ENCODE results near the gene EXOC3. TPM values are rescaled to one million over a fixed set of nuclear protein-coding genes. Genes with fewer than 3 reads are reported as not detected.

Gene EXOC3
- total RNA-seq, 1 experiment from 2014 or later = 60.1 TPM

DNA sequence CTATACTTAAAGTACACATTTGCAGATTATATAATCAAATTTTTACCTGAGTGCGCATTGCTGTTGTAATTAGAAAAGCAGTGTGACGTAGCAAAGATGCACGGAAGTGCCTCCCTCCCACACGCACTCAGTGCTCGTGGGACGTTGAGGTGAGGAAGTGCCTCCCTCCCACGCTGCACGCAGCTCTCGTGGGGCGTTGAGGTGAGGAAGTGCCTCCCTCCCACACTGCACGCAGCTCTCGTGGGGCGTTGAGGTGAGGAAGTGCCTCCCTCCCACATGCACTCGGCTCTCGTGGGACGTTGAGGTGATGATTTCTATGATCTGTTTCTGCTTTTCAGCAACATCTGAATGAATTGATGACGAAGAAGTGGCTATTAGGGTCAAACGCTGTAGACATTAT is 21.0 kb downstream of the EXOC3 start:
- DNase-seq (ENCODE audit: low spot score) = peak; percentile 6
- peaks cover 40% of the 10 kb centered on the region for H3K36me3 Mint-ChIP-seq
- POLR2A ChIA-PET = no interaction called here
- H3K27ac Mint-ChIP-seq = no peak overlapping the region
- CTCF ChIA-PET = interaction anchor here (1.4 kb wide), 1 partner anchor 18 kb away, joined by 5 read pairs; no protein-coding TSS in a partner anchor
- no peak for ATAC-seq
- TF ChIP-seq ZNF263 (CRISPR knock-in tag; IDR thresholded peaks at IDR 0.05; ENCODE audit: low read depth) = no peak
- TF ChIP-seq CBFB (CRISPR knock-in tag; IDR thresholded peaks at IDR 0.05; ENCODE audit: low read depth) = no peak
- TF ChIP-seq ETV6 (CRISPR knock-in tag; IDR thresholded peaks at IDR 0.05) = no peak
- TF ChIP-seq ZNF671 (CRISPR knock-in tag; IDR thresholded peaks at IDR 0.05) = no peak
- TF ChIP-seq, protein P1, sequence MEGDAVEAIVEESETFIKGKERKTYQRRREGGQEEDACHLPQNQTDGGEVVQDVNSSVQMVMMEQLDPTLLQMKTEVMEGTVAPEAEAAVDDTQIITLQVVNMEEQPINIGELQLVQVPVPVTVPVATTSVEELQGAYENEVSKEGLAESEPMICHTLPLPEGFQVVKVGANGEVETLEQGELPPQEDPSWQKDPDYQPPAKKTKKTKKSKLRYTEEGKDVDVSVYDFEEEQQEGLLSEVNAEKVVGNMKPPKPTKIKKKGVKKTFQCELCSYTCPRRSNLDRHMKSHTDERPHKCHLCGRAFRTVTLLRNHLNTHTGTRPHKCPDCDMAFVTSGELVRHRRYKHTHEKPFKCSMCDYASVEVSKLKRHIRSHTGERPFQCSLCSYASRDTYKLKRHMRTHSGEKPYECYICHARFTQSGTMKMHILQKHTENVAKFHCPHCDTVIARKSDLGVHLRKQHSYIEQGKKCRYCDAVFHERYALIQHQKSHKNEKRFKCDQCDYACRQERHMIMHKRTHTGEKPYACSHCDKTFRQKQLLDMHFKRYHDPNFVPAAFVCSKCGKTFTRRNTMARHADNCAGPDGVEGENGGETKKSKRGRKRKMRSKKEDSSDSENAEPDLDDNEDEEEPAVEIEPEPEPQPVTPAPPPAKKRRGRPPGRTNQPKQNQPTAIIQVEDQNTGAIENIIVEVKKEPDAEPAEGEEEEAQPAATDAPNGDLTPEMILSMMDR (IDR thresholded peaks at IDR 0.05) = no peak
- TF ChIP-seq, protein P2, sequence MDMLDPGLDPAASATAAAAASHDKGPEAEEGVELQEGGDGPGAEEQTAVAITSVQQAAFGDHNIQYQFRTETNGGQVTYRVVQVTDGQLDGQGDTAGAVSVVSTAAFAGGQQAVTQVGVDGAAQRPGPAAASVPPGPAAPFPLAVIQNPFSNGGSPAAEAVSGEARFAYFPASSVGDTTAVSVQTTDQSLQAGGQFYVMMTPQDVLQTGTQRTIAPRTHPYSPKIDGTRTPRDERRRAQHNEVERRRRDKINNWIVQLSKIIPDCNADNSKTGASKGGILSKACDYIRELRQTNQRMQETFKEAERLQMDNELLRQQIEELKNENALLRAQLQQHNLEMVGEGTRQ (CRISPR knock-in tag; IDR thresholded peaks at IDR 0.05) = no peak
- no peak for TF ChIP-seq EMX1 (CRISPR knock-in tag; IDR thresholded peaks at IDR 0.05)
- TF ChIP-seq, protein P3, sequence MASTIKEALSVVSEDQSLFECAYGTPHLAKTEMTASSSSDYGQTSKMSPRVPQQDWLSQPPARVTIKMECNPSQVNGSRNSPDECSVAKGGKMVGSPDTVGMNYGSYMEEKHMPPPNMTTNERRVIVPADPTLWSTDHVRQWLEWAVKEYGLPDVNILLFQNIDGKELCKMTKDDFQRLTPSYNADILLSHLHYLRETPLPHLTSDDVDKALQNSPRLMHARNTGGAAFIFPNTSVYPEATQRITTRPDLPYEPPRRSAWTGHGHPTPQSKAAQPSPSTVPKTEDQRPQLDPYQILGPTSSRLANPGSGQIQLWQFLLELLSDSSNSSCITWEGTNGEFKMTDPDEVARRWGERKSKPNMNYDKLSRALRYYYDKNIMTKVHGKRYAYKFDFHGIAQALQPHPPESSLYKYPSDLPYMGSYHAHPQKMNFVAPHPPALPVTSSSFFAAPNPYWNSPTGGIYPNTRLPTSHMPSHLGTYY (CRISPR knock-in tag; IDR thresholded peaks at IDR 0.05) = no peak
- TF ChIP-seq MXD4 (CRISPR knock-in tag; IDR thresholded peaks at IDR 0.05; ENCODE audit: borderline replicate concordance) = no peak
- no peak for TF ChIP-seq ATF1 (CRISPR knock-in tag; IDR thresholded peaks at IDR 0.05)
- TF ChIP-seq SOX15 (CRISPR knock-in tag; IDR thresholded peaks at IDR 0.05) = no peak
- TF ChIP-seq ZNF138 (CRISPR knock-in tag; conservative IDR thresholded peaks at IDR 0.05) = no peak
- no peak for TF ChIP-seq TEAD4 (CRISPR knock-in tag; IDR thresholded peaks at IDR 0.05)
- TF ChIP-seq, protein P4, sequence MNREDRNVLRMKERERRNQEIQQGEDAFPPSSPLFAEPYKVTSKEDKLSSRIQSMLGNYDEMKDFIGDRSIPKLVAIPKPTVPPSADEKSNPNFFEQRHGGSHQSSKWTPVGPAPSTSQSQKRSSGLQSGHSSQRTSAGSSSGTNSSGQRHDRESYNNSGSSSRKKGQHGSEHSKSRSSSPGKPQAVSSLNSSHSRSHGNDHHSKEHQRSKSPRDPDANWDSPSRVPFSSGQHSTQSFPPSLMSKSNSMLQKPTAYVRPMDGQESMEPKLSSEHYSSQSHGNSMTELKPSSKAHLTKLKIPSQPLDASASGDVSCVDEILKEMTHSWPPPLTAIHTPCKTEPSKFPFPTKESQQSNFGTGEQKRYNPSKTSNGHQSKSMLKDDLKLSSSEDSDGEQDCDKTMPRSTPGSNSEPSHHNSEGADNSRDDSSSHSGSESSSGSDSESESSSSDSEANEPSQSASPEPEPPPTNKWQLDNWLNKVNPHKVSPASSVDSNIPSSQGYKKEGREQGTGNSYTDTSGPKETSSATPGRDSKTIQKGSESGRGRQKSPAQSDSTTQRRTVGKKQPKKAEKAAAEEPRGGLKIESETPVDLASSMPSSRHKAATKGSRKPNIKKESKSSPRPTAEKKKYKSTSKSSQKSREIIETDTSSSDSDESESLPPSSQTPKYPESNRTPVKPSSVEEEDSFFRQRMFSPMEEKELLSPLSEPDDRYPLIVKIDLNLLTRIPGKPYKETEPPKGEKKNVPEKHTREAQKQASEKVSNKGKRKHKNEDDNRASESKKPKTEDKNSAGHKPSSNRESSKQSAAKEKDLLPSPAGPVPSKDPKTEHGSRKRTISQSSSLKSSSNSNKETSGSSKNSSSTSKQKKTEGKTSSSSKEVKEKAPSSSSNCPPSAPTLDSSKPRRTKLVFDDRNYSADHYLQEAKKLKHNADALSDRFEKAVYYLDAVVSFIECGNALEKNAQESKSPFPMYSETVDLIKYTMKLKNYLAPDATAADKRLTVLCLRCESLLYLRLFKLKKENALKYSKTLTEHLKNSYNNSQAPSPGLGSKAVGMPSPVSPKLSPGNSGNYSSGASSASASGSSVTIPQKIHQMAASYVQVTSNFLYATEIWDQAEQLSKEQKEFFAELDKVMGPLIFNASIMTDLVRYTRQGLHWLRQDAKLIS (CRISPR knock-in tag; IDR thresholded peaks at IDR 0.05; ENCODE audit: borderline replicate concordance) = no peak
- TF ChIP-seq HMGA2 (CRISPR knock-in tag; IDR thresholded peaks at IDR 0.05) = no peak
- H3K4me1 Mint-ChIP-seq = no peaks in the 10 kb centered on the region
- H3K4me3 Mint-ChIP-seq = no peak overlapping the region
- no peaks in the 10 kb centered on the region for H3K27me3 Mint-ChIP-seq (ENCODE audit: low read depth)
- H3K9me3 Mint-ChIP-seq = no peaks in the 10 kb centered on the region

DNA sequence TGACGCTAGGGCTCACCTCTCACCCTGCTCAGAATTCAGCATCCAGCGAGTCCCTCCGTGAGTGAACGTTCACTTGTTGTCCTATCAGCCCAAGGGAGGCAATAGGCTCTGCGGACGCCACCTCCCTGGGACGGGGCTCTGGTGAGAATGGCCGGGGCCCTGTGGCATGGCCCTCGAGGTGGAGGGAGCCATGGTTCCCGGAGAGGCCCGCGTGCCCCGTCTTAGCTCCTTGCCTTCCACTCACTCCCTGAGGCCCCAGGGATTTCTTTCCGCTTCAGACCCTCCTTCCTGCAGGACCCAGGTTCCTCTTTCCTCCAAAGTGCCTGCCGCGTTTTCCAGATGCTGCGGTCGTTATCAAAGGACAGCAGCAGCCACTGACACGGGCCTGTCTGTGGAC is 21.5 kb downstream of the EXOC3 start:
- H3K4me3 Mint-ChIP-seq = no peak overlapping the region
- CTCF ChIA-PET = interaction anchor here (0.9 to 1.4 kb wide), 2 partner anchors 18 to 33 kb away, joined by 4 to 5 read pairs; no protein-coding TSS in a partner anchor
- DNase-seq (ENCODE audit: low spot score) = peak; percentile 10
- H3K9me3 Mint-ChIP-seq = no peaks in the 10 kb centered on the region
- POLR2A ChIA-PET = no interaction called here
- H3K27me3 Mint-ChIP-seq (ENCODE audit: low read depth) = no peaks in the 10 kb centered on the region
- H3K4me1 Mint-ChIP-seq = no peaks in the 10 kb centered on the region
- no peak for ATAC-seq
- TF ChIP-seq SP1 (CRISPR knock-in tag; conservative IDR thresholded peaks at IDR 0.05) = no peak
- no peak for TF ChIP-seq ZNF219 (CRISPR knock-in tag; IDR thresholded peaks at IDR 0.05; ENCODE audit: borderline replicate concordance)
- TF ChIP-seq MXD4 (CRISPR knock-in tag; IDR thresholded peaks at IDR 0.05; ENCODE audit: borderline replicate concordance) = no peak
- TF ChIP-seq TCF7 (CRISPR knock-in tag; IDR thresholded peaks at IDR 0.05; ENCODE audit: low read depth) = no peak
- no peak for TF ChIP-seq KAT7 (CRISPR knock-in tag; IDR thresholded peaks at IDR 0.05; ENCODE audit: borderline replicate concordance)
- TF ChIP-seq, protein P5, sequence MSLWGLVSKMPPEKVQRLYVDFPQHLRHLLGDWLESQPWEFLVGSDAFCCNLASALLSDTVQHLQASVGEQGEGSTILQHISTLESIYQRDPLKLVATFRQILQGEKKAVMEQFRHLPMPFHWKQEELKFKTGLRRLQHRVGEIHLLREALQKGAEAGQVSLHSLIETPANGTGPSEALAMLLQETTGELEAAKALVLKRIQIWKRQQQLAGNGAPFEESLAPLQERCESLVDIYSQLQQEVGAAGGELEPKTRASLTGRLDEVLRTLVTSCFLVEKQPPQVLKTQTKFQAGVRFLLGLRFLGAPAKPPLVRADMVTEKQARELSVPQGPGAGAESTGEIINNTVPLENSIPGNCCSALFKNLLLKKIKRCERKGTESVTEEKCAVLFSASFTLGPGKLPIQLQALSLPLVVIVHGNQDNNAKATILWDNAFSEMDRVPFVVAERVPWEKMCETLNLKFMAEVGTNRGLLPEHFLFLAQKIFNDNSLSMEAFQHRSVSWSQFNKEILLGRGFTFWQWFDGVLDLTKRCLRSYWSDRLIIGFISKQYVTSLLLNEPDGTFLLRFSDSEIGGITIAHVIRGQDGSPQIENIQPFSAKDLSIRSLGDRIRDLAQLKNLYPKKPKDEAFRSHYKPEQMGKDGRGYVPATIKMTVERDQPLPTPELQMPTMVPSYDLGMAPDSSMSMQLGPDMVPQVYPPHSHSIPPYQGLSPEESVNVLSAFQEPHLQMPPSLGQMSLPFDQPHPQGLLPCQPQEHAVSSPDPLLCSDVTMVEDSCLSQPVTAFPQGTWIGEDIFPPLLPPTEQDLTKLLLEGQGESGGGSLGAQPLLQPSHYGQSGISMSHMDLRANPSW (CRISPR knock-in tag; conservative IDR thresholded peaks at IDR 0.05; ENCODE audit: low read depth) = no peak
- TF ChIP-seq ETV6 (CRISPR knock-in tag; IDR thresholded peaks at IDR 0.05) = no peak
- TF ChIP-seq, protein P6, sequence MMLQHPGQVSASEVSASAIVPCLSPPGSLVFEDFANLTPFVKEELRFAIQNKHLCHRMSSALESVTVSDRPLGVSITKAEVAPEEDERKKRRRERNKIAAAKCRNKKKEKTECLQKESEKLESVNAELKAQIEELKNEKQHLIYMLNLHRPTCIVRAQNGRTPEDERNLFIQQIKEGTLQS (CRISPR knock-in tag; conservative IDR thresholded peaks at IDR 0.05) = no peak
- TF ChIP-seq, protein P7, sequence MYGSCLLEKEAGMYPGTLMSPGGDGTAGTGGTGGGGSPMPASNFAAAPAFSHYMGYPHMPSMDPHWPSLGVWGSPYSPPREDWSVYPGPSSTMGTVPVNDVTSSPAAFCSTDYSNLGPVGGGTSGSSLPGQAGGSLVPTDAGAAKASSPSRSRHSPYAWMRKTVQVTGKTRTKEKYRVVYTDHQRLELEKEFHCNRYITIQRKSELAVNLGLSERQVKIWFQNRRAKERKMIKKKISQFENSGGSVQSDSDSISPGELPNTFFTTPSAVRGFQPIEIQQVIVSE (CRISPR knock-in tag; IDR thresholded peaks at IDR 0.05; ENCODE audit: borderline replicate concordance) = no peak
- TF ChIP-seq, protein P8, sequence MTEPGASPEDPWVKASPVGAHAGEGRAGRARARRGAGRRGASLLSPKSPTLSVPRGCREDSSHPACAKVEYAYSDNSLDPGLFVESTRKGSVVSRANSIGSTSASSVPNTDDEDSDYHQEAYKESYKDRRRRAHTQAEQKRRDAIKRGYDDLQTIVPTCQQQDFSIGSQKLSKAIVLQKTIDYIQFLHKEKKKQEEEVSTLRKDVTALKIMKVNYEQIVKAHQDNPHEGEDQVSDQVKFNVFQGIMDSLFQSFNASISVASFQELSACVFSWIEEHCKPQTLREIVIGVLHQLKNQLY (CRISPR knock-in tag; IDR thresholded peaks at IDR 0.05) = no peak
- peaks cover 35% of the 10 kb centered on the region for H3K36me3 Mint-ChIP-seq
- no peak overlapping the region for H3K27ac Mint-ChIP-seq

Measured in WTC11 (cell line).